OCI-LY3 (cell line): ENCODE results near the gene UBE2QL1.

Experiments used
- EZH2phosphoT487 ChIP-seq: fragments of 200-600 bp; shearing (Covaris generic); IDR thresholded peaks from 2 replicates; pipeline ENCODE4 v1.6.1; 2018; ENCODE audit warnings: antibody characterized with exemption, mixed run types, low read depth
- TF ChIP-seq, protein P1 (sequence below): fragments of 200-600, 300-600 bp; sonication (generic); IDR thresholded peaks from 2 replicates; pipeline ENCODE4 v1.5.1; 2014; ENCODE audit warnings: antibody characterized with exemption, low read length, low read depth

DNA sequence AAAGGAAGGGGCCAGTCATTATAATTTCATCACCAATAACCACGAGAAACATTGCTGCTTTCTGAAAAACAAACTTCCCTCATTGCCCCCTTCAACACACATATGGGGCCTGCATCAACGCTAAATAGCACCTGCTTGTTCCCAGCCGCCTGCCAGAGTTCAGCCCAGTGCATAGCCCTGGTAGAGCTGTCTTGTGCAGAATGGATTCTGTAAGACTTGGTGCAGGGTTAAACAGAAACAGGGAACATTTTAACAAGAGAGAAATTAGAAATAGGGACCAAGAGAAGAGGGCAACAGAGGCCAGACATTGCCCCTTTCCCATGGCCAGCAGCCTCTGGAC lies 56.7 kb downstream of the UBE2QL1 start:
- TF ChIP-seq, protein P1, sequence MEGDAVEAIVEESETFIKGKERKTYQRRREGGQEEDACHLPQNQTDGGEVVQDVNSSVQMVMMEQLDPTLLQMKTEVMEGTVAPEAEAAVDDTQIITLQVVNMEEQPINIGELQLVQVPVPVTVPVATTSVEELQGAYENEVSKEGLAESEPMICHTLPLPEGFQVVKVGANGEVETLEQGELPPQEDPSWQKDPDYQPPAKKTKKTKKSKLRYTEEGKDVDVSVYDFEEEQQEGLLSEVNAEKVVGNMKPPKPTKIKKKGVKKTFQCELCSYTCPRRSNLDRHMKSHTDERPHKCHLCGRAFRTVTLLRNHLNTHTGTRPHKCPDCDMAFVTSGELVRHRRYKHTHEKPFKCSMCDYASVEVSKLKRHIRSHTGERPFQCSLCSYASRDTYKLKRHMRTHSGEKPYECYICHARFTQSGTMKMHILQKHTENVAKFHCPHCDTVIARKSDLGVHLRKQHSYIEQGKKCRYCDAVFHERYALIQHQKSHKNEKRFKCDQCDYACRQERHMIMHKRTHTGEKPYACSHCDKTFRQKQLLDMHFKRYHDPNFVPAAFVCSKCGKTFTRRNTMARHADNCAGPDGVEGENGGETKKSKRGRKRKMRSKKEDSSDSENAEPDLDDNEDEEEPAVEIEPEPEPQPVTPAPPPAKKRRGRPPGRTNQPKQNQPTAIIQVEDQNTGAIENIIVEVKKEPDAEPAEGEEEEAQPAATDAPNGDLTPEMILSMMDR: no peak
- TF ChIP-seq EZH2phosphoT487: no peak
